MM.1S (cell line): ENCODE measurements around the gene UBD.

Source experiments
- EZH2 ChIP-seq: fragments of 300-600 bp; sonication (generic); optimal IDR thresholded peaks from 2 replicates; pipeline ENCODE3; 2017; ENCODE audit warnings: low read depth, mild to moderate bottlenecking, antibody characterized with exemption, low read length, mixed read lengths
- EZH2phosphoT487 ChIP-seq: fragments of 300-600 bp; sonication (generic); IDR thresholded peaks from 2 replicates; pipeline ENCODE4 v1.6.1; 2018; ENCODE audit warnings: antibody characterized with exemption, low read length
- TF ChIP-seq, protein P1 (sequence below): fragments of 300-600 bp; sonication (generic); IDR thresholded peaks from 2 replicates; pipeline ENCODE4 v1.5.1; 2016; ENCODE audit warnings: antibody characterized with exemption, low read length, mixed read lengths

DNA sequence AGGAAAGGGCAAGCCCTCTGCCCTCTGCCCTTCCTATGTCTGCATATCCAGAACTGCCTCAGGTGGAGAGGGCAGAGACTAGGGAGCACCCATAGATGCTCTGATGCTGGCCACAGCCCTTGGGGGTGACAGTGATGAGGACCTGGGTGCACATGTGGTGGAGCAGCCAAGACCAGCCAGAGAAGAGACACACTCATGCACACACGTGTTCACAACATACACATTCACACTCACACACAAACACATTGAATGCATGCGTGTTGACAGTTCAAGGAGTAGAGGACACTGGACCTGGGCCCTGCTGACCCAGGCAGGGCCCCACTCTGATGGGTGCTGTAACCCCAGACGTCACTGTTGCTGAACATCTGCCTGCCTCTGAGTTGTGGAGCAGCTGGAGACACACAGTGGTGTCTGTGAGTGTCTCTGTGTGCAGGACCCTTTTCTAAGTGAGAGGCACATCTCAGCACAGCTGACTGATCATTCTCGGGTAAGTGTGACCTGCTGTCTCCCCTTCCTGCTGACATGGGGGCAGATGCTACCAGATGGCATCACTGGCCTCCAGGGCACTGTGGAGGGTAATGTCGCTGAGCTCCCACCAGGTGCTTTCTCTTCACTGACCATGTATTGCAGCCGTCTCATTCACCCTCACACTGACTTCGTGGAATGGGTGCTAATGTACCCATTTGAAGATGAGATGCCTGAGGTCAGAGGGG, 41.6 kb downstream of the UBD start:
- no peak for TF ChIP-seq EZH2
- TF ChIP-seq, protein P1, sequence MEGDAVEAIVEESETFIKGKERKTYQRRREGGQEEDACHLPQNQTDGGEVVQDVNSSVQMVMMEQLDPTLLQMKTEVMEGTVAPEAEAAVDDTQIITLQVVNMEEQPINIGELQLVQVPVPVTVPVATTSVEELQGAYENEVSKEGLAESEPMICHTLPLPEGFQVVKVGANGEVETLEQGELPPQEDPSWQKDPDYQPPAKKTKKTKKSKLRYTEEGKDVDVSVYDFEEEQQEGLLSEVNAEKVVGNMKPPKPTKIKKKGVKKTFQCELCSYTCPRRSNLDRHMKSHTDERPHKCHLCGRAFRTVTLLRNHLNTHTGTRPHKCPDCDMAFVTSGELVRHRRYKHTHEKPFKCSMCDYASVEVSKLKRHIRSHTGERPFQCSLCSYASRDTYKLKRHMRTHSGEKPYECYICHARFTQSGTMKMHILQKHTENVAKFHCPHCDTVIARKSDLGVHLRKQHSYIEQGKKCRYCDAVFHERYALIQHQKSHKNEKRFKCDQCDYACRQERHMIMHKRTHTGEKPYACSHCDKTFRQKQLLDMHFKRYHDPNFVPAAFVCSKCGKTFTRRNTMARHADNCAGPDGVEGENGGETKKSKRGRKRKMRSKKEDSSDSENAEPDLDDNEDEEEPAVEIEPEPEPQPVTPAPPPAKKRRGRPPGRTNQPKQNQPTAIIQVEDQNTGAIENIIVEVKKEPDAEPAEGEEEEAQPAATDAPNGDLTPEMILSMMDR: no peak
- no peak for TF ChIP-seq EZH2phosphoT487
